ENCODE measurements around the gene LCE2C. TPM values are rescaled to one million over a fixed set of nuclear protein-coding genes. Genes with fewer than 3 reads are reported as not detected.

The LCE2C gene
- polyA plus RNA-seq, 1 of the 3 experiments (the other 2 are of a cell fraction): not detected

DNA sequence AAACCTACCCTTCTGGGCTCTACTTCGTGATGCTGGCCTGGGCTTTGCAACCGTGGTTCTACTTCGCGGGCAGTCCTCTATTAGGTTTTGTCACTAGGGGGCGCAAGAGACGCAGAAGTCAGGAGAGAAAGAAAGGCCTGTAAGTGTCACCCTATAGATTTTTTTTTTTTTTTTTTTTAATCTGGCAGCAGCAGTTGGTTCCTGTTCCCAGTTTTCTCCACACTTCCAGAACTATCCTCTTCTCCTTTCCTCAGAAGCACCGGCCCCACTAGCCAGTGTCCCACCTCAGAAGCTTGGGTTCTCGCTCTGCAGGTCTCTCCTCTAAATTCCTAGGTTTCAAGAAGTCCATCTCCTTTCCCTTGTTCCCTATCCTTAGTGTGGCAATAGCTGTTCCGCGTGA lies 21.0 kb upstream of the LCE2C start:
- Histone ChIP-seq H3K9me2 (no peaks in the 10 kb centered on the region), H3K79me2 (ENCODE audit: insufficient read depth) (no peaks in the 10 kb centered on the region), H3K4me3 (ENCODE audit: low read depth in 2 of 2, low read length in 1 of 2) (no peak overlapping the region), H3K9ac (no peak overlapping the region), H3K27me3 (ENCODE audit: insufficient read depth) (no peaks in the 10 kb centered on the region), H4K20me1 (ENCODE audit: insufficient read depth) (no peaks in the 10 kb centered on the region), H3K4me2 (no peak overlapping the region), H2AFZ (ENCODE audit: low read depth) (no peak overlapping the region), H3K36me3 (replicated peaks in 1 of 2; ENCODE audit: control insufficient read depth in 1 of 2, insufficient read depth in 2 of 2, low read length in 1 of 2) (no peaks in the 10 kb centered on the region), H3K4me1 (ENCODE audit: control insufficient read depth in 1 of 2, insufficient read depth in 2 of 2, low read depth in 1 of 2, low read length in 1 of 2) (no peaks in the 10 kb centered on the region), H3K9me3 (no peaks in the 10 kb centered on the region), H3F3A (replicated peaks; ENCODE audit: insufficient read depth) (peaks cover 6% of the 10 kb centered on the region), H3K27ac (ENCODE audit: low read depth in 2 of 2, low read length in 1 of 2) (no peak overlapping the region)
- WGBS (ENCODE audit: low lambda C conversion rate): 18% methylated on average over 10 of the region's 10 CpGs
- TF ChIP-seq SMC3 (IDR thresholded peaks at IDR 0.05; ENCODE audit: low read depth, low read length) (0 out of 2 replicates have a peak, but pooled peaks have one; percentile 16), TAF1 (IDR thresholded peaks at IDR 0.05; ENCODE audit: borderline replicate concordance, low read depth, low read length) (no peak), ELF1 (IDR thresholded peaks at IDR 0.05) (no peak), USF1 (IDR thresholded peaks at IDR 0.05; ENCODE audit: borderline replicate concordance, low read depth) (no peak), GABPA (IDR thresholded peaks at IDR 0.05; ENCODE audit: low read depth) (no peak), RAD21 (IDR thresholded peaks at IDR 0.05; ENCODE audit: low read length) (peak; percentile 61)
- TF ChIP-seq, protein P1, sequence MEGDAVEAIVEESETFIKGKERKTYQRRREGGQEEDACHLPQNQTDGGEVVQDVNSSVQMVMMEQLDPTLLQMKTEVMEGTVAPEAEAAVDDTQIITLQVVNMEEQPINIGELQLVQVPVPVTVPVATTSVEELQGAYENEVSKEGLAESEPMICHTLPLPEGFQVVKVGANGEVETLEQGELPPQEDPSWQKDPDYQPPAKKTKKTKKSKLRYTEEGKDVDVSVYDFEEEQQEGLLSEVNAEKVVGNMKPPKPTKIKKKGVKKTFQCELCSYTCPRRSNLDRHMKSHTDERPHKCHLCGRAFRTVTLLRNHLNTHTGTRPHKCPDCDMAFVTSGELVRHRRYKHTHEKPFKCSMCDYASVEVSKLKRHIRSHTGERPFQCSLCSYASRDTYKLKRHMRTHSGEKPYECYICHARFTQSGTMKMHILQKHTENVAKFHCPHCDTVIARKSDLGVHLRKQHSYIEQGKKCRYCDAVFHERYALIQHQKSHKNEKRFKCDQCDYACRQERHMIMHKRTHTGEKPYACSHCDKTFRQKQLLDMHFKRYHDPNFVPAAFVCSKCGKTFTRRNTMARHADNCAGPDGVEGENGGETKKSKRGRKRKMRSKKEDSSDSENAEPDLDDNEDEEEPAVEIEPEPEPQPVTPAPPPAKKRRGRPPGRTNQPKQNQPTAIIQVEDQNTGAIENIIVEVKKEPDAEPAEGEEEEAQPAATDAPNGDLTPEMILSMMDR (IDR thresholded peaks at IDR 0.05): peak; percentile 81
- ChIA-PET CTCF (interaction anchor here (0.6 to 4.9 kb wide), 19 partner anchors 9 to 576 kb away, joined by 3 to 37 read pairs (median 3); partner anchors contain the start of genes LCE2D and LCE3A), POLR2A (no interaction called here)
- peak; percentile 49 for DNase-seq

- Histone ChIP-seq H3K27me3 (ENCODE audit: insufficient read depth) (no peaks in the 10 kb centered on the region), H3K9ac (no peak overlapping the region), H3K36me3 (replicated peaks in 1 of 2; ENCODE audit: control insufficient read depth in 1 of 2, insufficient read depth in 2 of 2, low read length in 1 of 2) (no peaks in the 10 kb centered on the region), H3K79me2 (ENCODE audit: insufficient read depth) (no peaks in the 10 kb centered on the region), H3K27ac (ENCODE audit: low read depth in 2 of 2, low read length in 1 of 2) (no peak overlapping the region), H3K9me3 (no peaks in the 10 kb centered on the region), H3F3A (replicated peaks; ENCODE audit: insufficient read depth) (peaks cover 6% of the 10 kb centered on the region), H3K4me1 (ENCODE audit: control insufficient read depth in 1 of 2, insufficient read depth in 2 of 2, low read depth in 1 of 2, low read length in 1 of 2) (no peaks in the 10 kb centered on the region), H2AFZ (ENCODE audit: low read depth) (no peak overlapping the region), H3K4me2 (no peak overlapping the region), H3K4me3 (ENCODE audit: low read depth in 2 of 2, low read length in 1 of 2) (no peak overlapping the region), H4K20me1 (ENCODE audit: insufficient read depth) (no peaks in the 10 kb centered on the region), H3K9me2 (no peaks in the 10 kb centered on the region)
- CTCF ChIA-PET: interaction anchor here (4.9 kb wide), 1 partner anchor 15 kb away, joined by 37 read pairs; no protein-coding TSS in a partner anchor
- WGBS (ENCODE audit: low lambda C conversion rate): no CpG with 5 or more reads among the region's 2 CpGs
- no peak for DNase-seq
- no peak for TF ChIP-seq EP300 (IDR thresholded peaks at IDR 0.05; ENCODE audit: borderline replicate concordance in 1 of 2, low read depth in 1 of 2, low read length in 1 of 2)
- no peak for TF ChIP-seq GABPA (IDR thresholded peaks at IDR 0.05; ENCODE audit: low read depth)
- TF ChIP-seq FOXM1 (IDR thresholded peaks at IDR 0.05; ENCODE audit: low read depth): no peak
- TF ChIP-seq RFX5 (IDR thresholded peaks at IDR 0.05; ENCODE audit: low read length): no peak
- TF ChIP-seq FOXJ3 (CRISPR knock-in tag; IDR thresholded peaks at IDR 0.05): no peak
- TF ChIP-seq CHD2 (IDR thresholded peaks at IDR 0.05; ENCODE audit: low read length, partially characterized antibody): no peak
- TF ChIP-seq YY1 (IDR thresholded peaks at IDR 0.05; ENCODE audit: low read depth): no peak
- no peak for TF ChIP-seq POLR2AphosphoS5 (IDR thresholded peaks at IDR 0.05; ENCODE audit: low read depth, low read length)
- TF ChIP-seq, protein P2, sequence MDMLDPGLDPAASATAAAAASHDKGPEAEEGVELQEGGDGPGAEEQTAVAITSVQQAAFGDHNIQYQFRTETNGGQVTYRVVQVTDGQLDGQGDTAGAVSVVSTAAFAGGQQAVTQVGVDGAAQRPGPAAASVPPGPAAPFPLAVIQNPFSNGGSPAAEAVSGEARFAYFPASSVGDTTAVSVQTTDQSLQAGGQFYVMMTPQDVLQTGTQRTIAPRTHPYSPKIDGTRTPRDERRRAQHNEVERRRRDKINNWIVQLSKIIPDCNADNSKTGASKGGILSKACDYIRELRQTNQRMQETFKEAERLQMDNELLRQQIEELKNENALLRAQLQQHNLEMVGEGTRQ (IDR thresholded peaks at IDR 0.05; ENCODE audit: borderline replicate concordance, low read depth, low read length): no peak
- TF ChIP-seq EZH2phosphoT487 (IDR thresholded peaks at IDR 0.05; ENCODE audit: borderline replicate concordance, low read depth): no peak
- TF ChIP-seq USF1 (IDR thresholded peaks at IDR 0.05; ENCODE audit: borderline replicate concordance, low read depth): no peak
- TF ChIP-seq FOSL2 (IDR thresholded peaks at IDR 0.05; ENCODE audit: borderline replicate concordance, low read depth): no peak
- TF ChIP-seq MXI1 (IDR thresholded peaks at IDR 0.05; ENCODE audit: low read depth, low read length): no peak
- no peak for TF ChIP-seq NFIC (IDR thresholded peaks at IDR 0.05; ENCODE audit: borderline replicate concordance)
- TF ChIP-seq ZBTB33 (IDR thresholded peaks at IDR 0.05; ENCODE audit: borderline replicate concordance, low read depth): no peak
- POLR2A ChIA-PET: no interaction called here
These were observed 18.6 kb upstream of the LCE2C start for GRCh38 chr1:152656459-152656858.

Measured in SK-N-SH (cell line).